IMR-90 (cell line): Measurements from ENCODE around the gene SLFNL1. TPM values are rescaled to one million over a fixed set of nuclear protein-coding genes. Genes with fewer than 3 reads are reported as not detected.

Experiments
- ATAC-seq: fragments of 200-7000 bp; cut with Tn5 transposase; 2 replicates; pipeline ENCODE4 v1.9.1; 2020; ENCODE audit warnings: low read depth, mild to moderate bottlenecking, moderate library complexity
- BruUV-seq: library from RNA; stranded (reverse); fragments of 400-500 nt; replicated peaks from 2 replicates; lab custom pipeline; 2021; lab: Mats Ljungman, UMichigan
- CTCF ChIA-PET: fragments of 300-600 bp; formaldehyde crosslinking; extraction: SDS; loops from one replicate; lab custom pipeline; 2021; ENCODE audit warnings: antibody characterized with exemption; lab: Yijun Ruan, JAX
- POLR2A ChIA-PET: fragments of 300-600 bp; sonication (Branson Sonifier 250); formaldehyde crosslinking; loops from one replicate; lab custom pipeline; 2022; ENCODE audit warnings: antibody characterized with exemption; ENCODE audit not compliant: unreplicated experiment; lab: Charles Lee
- DNase-seq: peaks from one replicate; pipeline ENCODE4 v3.0.0; 2013
- H2AFZ ChIP-seq: replicated peaks from 2 replicates; pipeline ENCODE3; 2013; ENCODE audit warnings: low read length, mild to moderate bottlenecking; ENCODE audit not compliant: poor library complexity
- H2AK5ac ChIP-seq: 2 replicates; pipeline ENCODE4 v1.6.1; 2013; ENCODE audit warnings: low read depth, low read length, inconsistent platforms
- H2AK9ac ChIP-seq: replicated peaks from 2 replicates; pipeline ENCODE3; 2013; ENCODE audit warnings: mild to moderate bottlenecking, low read depth, low read length, moderate library complexity; ENCODE audit not compliant: poor library complexity
- H2BK120ac ChIP-seq: 2 replicates; pipeline ENCODE4 v1.6.1; 2013; ENCODE audit warnings: low read depth, low read length, inconsistent platforms
- H2BK15ac ChIP-seq: 3 replicates; pipeline ENCODE4 v1.6.1; 2013; ENCODE audit warnings: low read depth, low read length, inconsistent platforms
- H2BK20ac ChIP-seq: 2 replicates; pipeline ENCODE4 v1.6.1; 2013; ENCODE audit warnings: low read depth, mild to moderate bottlenecking, inconsistent platforms, low read length, moderate library complexity
- H2BK5ac ChIP-seq: 2 replicates; pipeline ENCODE4 v1.6.1; 2013; ENCODE audit warnings: mild to moderate bottlenecking, low read depth, low read length, inconsistent platforms; ENCODE audit not compliant: poor library complexity, severe bottlenecking
- H3K14ac ChIP-seq: replicated peaks from 2 replicates; pipeline ENCODE4 v1.6.1; 2013; ENCODE audit warnings: low read depth, low read length, inconsistent platforms
- H3K18ac ChIP-seq: 2 replicates; pipeline ENCODE4 v1.6.1; 2013; ENCODE audit warnings: low read depth, low read length, control low read depth
- H3K23ac ChIP-seq: 2 replicates; pipeline ENCODE4 v1.6.1; 2013; ENCODE audit warnings: low read depth, low read length, inconsistent platforms
- H3K27ac ChIP-seq: 2 replicates; pipeline ENCODE4 v1.5.1; 2013; ENCODE audit warnings: mild to moderate bottlenecking, control low read depth, low read length; ENCODE audit not compliant: insufficient read depth
- H3K27me3 ChIP-seq: 2 replicates; pipeline ENCODE4 v1.6.1; 2013; ENCODE audit warnings: low read length; ENCODE audit not compliant: control insufficient read depth, insufficient read depth
- H3K36me3 ChIP-seq: 2 replicates; pipeline ENCODE4 v1.6.1; 2013; ENCODE audit warnings: low read length, mixed read lengths; ENCODE audit not compliant: control insufficient read depth, insufficient read depth
- H3K4ac ChIP-seq: 2 replicates; pipeline ENCODE4 v1.6.1; 2013; ENCODE audit warnings: low read depth, low read length, inconsistent platforms
- H3K4me1 ChIP-seq: 2 replicates; pipeline ENCODE4 v1.6.1; 2013; ENCODE audit warnings: low read length, mixed read lengths; ENCODE audit not compliant: control insufficient read depth, insufficient read depth
- H3K4me2 ChIP-seq: 2 replicates; pipeline ENCODE4 v1.6.1; 2013; ENCODE audit warnings: low read depth, mild to moderate bottlenecking, control low read depth, low read length, moderate library complexity
- H3K4me3 ChIP-seq: 2 replicates; pipeline ENCODE4 v1.5.1; 2013; ENCODE audit warnings: low read depth, mild to moderate bottlenecking, control low read depth, low read length, moderate library complexity; ENCODE audit not compliant: insufficient read depth
- H3K56ac ChIP-seq: 2 replicates; pipeline ENCODE4 v1.6.1; 2013; ENCODE audit warnings: low read length, inconsistent platforms; ENCODE audit not compliant: insufficient read depth; ENCODE audit errors: extremely low read depth
- H3K79me1 ChIP-seq, 2 experiments: 2 replicates each; pipeline ENCODE4 v1.6.1; 2013; ENCODE audit warnings: low read length in 2 of 2, inconsistent platforms in 1 of 2, low read depth in 1 of 2
- H3K9ac ChIP-seq: 2 replicates; pipeline ENCODE4 v1.6.1; 2013; ENCODE audit warnings: low read depth, low read length, control low read depth
- H3K9me1 ChIP-seq: 2 replicates; pipeline ENCODE4 v1.6.1; 2013; ENCODE audit warnings: low read length, inconsistent platforms; ENCODE audit not compliant: insufficient read depth
- H3K9me3 ChIP-seq: 2 replicates; pipeline ENCODE4 v1.6.1; 2013; ENCODE audit warnings: low read length; ENCODE audit not compliant: control insufficient read depth, insufficient read depth
- H4K20me1 ChIP-seq: 2 replicates; pipeline ENCODE4 v1.6.1; 2013; ENCODE audit warnings: low read length, inconsistent platforms; ENCODE audit not compliant: insufficient read depth
- H4K5ac ChIP-seq: 2 replicates; pipeline ENCODE4 v1.6.1; 2013; ENCODE audit warnings: mild to moderate bottlenecking, low read depth, low read length, control low read depth
- H4K8ac ChIP-seq, 2 experiments: 2 replicates each; pipeline ENCODE4 v1.6.1; 2013; ENCODE audit warnings: low read depth in 2 of 2, low read length in 2 of 2, control low read depth in 1 of 2, inconsistent platforms in 1 of 2
- H4K91ac ChIP-seq: 2 replicates; pipeline ENCODE4 v1.6.1; 2013; ENCODE audit warnings: low read depth, low read length, inconsistent platforms; ENCODE audit not compliant: insufficient read depth
- CEBPB ChIP-seq: IDR thresholded peaks from 2 replicates; pipeline ENCODE4 v1.6.1; 2012; ENCODE audit warnings: low read depth, low read length, improper control_type of control experiment
- CHD1 ChIP-seq: IDR thresholded peaks from 2 replicates; pipeline ENCODE4 v1.6.1; 2012; ENCODE audit warnings: low read depth, low read length, improper control_type of control experiment
- CTCF ChIP-seq: conservative IDR thresholded peaks from 2 replicates; pipeline ENCODE4 v1.5.1; 2012; ENCODE audit warnings: mild to moderate bottlenecking, low read depth, low read length, improper control_type of control experiment
- FOS ChIP-seq: fragments of 150-350 bp; IDR thresholded peaks from 2 replicates; pipeline ENCODE4 v1.6.1; 2016; ENCODE audit warnings: low read depth, low read length
- MAZ ChIP-seq: IDR thresholded peaks from 2 replicates; pipeline ENCODE4 v1.6.1; 2012; ENCODE audit warnings: low read depth, mild to moderate bottlenecking, low read length, improper control_type of control experiment, moderate library complexity, borderline replicate concordance
- NFE2L2 ChIP-seq: fragments of 150-350 bp; IDR thresholded peaks from 2 replicates; pipeline ENCODE4 v1.6.1; 2016; ENCODE audit warnings: low read depth, mild to moderate bottlenecking, low read length
- POLR2A ChIP-seq: IDR thresholded peaks from 2 replicates; pipeline ENCODE4 v1.6.1; 2012; ENCODE audit warnings: mild to moderate bottlenecking, low read depth, low read length
- RAD21 ChIP-seq: IDR thresholded peaks from 2 replicates; pipeline ENCODE4 v1.6.1; 2012; ENCODE audit warnings: low read length, improper control_type of control experiment
- RCOR1 ChIP-seq: IDR thresholded peaks from 2 replicates; pipeline ENCODE4 v1.6.1; 2012; ENCODE audit warnings: mild to moderate bottlenecking, low read length, improper control_type of control experiment; ENCODE audit not compliant: insufficient replicate concordance
- RFX5 ChIP-seq: IDR thresholded peaks from 2 replicates; pipeline ENCODE4 v1.8.0; 2012; ENCODE audit warnings: low read depth, mild to moderate bottlenecking, low read length, moderate library complexity
- WGBS, 2 experiments: methylation state at CpG; one replicate each; pipeline versions ENCODE4 v1.1.5 to v1.1.7; 2013; ENCODE audit warnings: missing lambda C conversion rate in 2 of 2; ENCODE audit not compliant: insufficient read length in 1 of 2; ENCODE audit errors: extremely low coverage in 2 of 2; 5-methylcytosine and 5-hydroxymethylcytosine counted together
- dilution Hi-C: fragments of 300-500 bp; cut with HindIII; formaldehyde crosslinking; loops from one replicate; pipeline ENCODE4 v1.14.3; 2018; ENCODE audit warnings: low sequenced_read_pairs; ENCODE audit not compliant: unreplicated experiment
- in situ Hi-C: fragments of 300-500 bp; cut with MboI; formaldehyde crosslinking; loops from 3 replicates; pipeline ENCODE4 v1.14.3; 2019; ENCODE audit warnings: low sequenced_read_pairs, inconsistent platforms, mixed read lengths
- intact Hi-C: fragments of 100-400 bp; cut with micrococcal nuclease; formaldehyde crosslinking; loops from 2 replicates; pipeline ENCODE4 v1.10.0; 2022
- polyA plus RNA-seq, 3 experiments: library from polyadenylated mRNA; depleted of rRNA; stranded (reverse); fragments of >200 nt; gene quantifications; 2 replicates each; pipeline ENCODE4 v1.2.3, GENCODE V29; 2012; ENCODE audit warnings: low replicate concordance in 1 of 3
- total RNA-seq: library from RNA; depleted of rRNA; stranded (reverse); fragments of >200 nt; gene quantifications from 2 replicates; pipeline ENCODE4 v1.2.3, GENCODE V29; 2012
- TF ChIP-seq, protein P1 (sequence below): fragments of 150-350 bp; IDR thresholded peaks from 2 replicates; pipeline ENCODE4 v1.6.1; 2016; ENCODE audit warnings: low read depth, mild to moderate bottlenecking, low read length, moderate library complexity, borderline replicate concordance
- TF ChIP-seq, protein P2 (sequence below): fragments of 150-350 bp; IDR thresholded peaks from 2 replicates; pipeline ENCODE4 v1.6.1; 2017; ENCODE audit warnings: mild to moderate bottlenecking, antibody characterized with exemption, low read length, low read depth

The SLFNL1 gene
- total and polyA plus RNA-seq, 2 of the 4 experiments (the other 2 are of a cell fraction): under 0.01 to 0.09 TPM

GRCh38 chr1:41051022-41051421 lies 29.5 kb upstream of the SLFNL1 start:
- no peak overlapping the region for H2BK20ac ChIP-seq
- H2AFZ ChIP-seq: no peak overlapping the region
- no peak overlapping the region for H2BK5ac ChIP-seq
- ChIA-PET CTCF (no interaction called here), POLR2A (no interaction called here)
- H2AK9ac ChIP-seq: no peak overlapping the region
- no peak overlapping the region for H4K8ac ChIP-seq
- no peaks in the 10 kb centered on the region for H3K27me3 ChIP-seq
- ATAC-seq: no peak
- TF ChIP-seq, protein P1, sequence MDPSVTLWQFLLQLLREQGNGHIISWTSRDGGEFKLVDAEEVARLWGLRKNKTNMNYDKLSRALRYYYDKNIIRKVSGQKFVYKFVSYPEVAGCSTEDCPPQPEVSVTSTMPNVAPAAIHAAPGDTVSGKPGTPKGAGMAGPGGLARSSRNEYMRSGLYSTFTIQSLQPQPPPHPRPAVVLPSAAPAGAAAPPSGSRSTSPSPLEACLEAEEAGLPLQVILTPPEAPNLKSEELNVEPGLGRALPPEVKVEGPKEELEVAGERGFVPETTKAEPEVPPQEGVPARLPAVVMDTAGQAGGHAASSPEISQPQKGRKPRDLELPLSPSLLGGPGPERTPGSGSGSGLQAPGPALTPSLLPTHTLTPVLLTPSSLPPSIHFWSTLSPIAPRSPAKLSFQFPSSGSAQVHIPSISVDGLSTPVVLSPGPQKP: no peak
- TF ChIP-seq RFX5: no peak
- TF ChIP-seq RAD21: no peak
- no peak for TF ChIP-seq FOS
- no peak for TF ChIP-seq CEBPB
- no peak for TF ChIP-seq POLR2A
- no peak for TF ChIP-seq CTCF
- TF ChIP-seq, protein P2, sequence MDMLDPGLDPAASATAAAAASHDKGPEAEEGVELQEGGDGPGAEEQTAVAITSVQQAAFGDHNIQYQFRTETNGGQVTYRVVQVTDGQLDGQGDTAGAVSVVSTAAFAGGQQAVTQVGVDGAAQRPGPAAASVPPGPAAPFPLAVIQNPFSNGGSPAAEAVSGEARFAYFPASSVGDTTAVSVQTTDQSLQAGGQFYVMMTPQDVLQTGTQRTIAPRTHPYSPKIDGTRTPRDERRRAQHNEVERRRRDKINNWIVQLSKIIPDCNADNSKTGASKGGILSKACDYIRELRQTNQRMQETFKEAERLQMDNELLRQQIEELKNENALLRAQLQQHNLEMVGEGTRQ: no peak
- TF ChIP-seq CHD1: no peak
- no peak for TF ChIP-seq RCOR1
- no peak for TF ChIP-seq MAZ
- no peak for TF ChIP-seq NFE2L2
- H3K4me3 ChIP-seq: no peak overlapping the region
- no peak overlapping the region for H3K9ac ChIP-seq
- no peak overlapping the region for H2BK120ac ChIP-seq
- no peaks in the 10 kb centered on the region for H3K9me3 ChIP-seq
- no peak overlapping the region for H3K23ac ChIP-seq
- in situ Hi-C loops (no loop called here), intact Hi-C loops (no loop called here), dilution Hi-C loops (no loop called here)
- H2AK5ac ChIP-seq: no peak overlapping the region
- no peak overlapping the region for H3K4me2 ChIP-seq
- no peak overlapping the region for H3K4ac ChIP-seq
- H2BK15ac ChIP-seq: no peak overlapping the region
- H3K4me1 ChIP-seq: no peaks in the 10 kb centered on the region
- H3K14ac ChIP-seq: no peak overlapping the region
- H3K36me3 ChIP-seq: peaks cover 29% of the 10 kb centered on the region
- BruUV-seq: no TSS peak
- H4K5ac ChIP-seq: no peak overlapping the region
- H3K79me1 ChIP-seq: no peaks in the 10 kb centered on the region
- no peak overlapping the region for H3K18ac ChIP-seq
- H3K9me1 ChIP-seq: peaks cover 6% of the 10 kb centered on the region; the same call in 1 of the 2 replicates
- no CpG with 5 or more reads among the region's 1 CpG for WGBS, 2 experiments
- H4K20me1 ChIP-seq: no peaks in the 10 kb centered on the region
- no peak for DNase-seq
- no peak overlapping the region for H3K27ac ChIP-seq
- H3K56ac ChIP-seq: no peak overlapping the region
- H4K91ac ChIP-seq: no peak overlapping the region
